HG02763 (cell line): Measurements from ENCODE around the gene IGFBP4.

Experiments
- ATAC-seq: cut with Tn5 transposase; IDR thresholded peaks from one replicate; pipeline ENCODE4 v1.9.1; 2021; ENCODE audit warnings: mild to moderate bottlenecking, moderate library complexity; ENCODE audit not compliant: unreplicated experiment

Gene IGFBP4

GRCh38 chr17:40470932-40471828, 27.9 kb downstream of the IGFBP4 start:
- no peak for ATAC-seq

GRCh38 chr17:40471846-40472732, 28.8 kb downstream of the IGFBP4 start:
- ATAC-seq = no peak

GRCh38 chr17:40472733-40473452, 29.6 kb downstream of the IGFBP4 start:
- no peak for ATAC-seq

- ATAC-seq = no peak
Observed at GRCh38 chr17:40473573-40474365, 30.5 kb downstream of the IGFBP4 start.

- ATAC-seq = no peak
Observed at GRCh38 chr17:40474419-40475002, 31.3 kb downstream of the IGFBP4 start.

GRCh38 chr17:40475234-40475908, 32.1 kb downstream of the IGFBP4 start:
- ATAC-seq = no peak

GRCh38 chr17:40477796-40478195, 34.5 kb downstream of the IGFBP4 start:
- ATAC-seq = no peak

- ATAC-seq = no peak
Observed at GRCh38 chr17:40478486-40478885, 35.2 kb downstream of the IGFBP4 start.

GRCh38 chr17:40479754-40480480, 36.7 kb downstream of the IGFBP4 start:
- ATAC-seq = no peak

GRCh38 chr17:40480501-40481003, 37.3 kb downstream of the IGFBP4 start:
- no peak for ATAC-seq

GRCh38 chr17:40481106-40481505, 37.9 kb downstream of the IGFBP4 start:
- ATAC-seq = no peak

GRCh38 chr17:40482722-40483121, 39.5 kb downstream of the IGFBP4 start:
- no peak for ATAC-seq

GRCh38 chr17:40483679-40484078, 40.4 kb downstream of the IGFBP4 start:
- ATAC-seq = no peak

GRCh38 chr17:40484285-40484972, 41.2 kb downstream of the IGFBP4 start:
- no peak for ATAC-seq

- ATAC-seq = no peak
Observed at GRCh38 chr17:40484973-40485530, 41.8 kb downstream of the IGFBP4 start.

GRCh38 chr17:40485851-40486521, 42.7 kb downstream of the IGFBP4 start:
- no peak for ATAC-seq
